OCI-LY3 (cell line): ENCODE measurements around the gene ITGA3.

Source experiments
- EZH2phosphoT487 ChIP-seq: fragments of 200-600 bp; shearing (Covaris generic); IDR thresholded peaks from 2 replicates; pipeline ENCODE4 v1.6.1; 2018; ENCODE audit warnings: antibody characterized with exemption, mixed run types, low read depth
- TF ChIP-seq, protein P1 (sequence below): fragments of 200-600, 300-600 bp; sonication (generic); IDR thresholded peaks from 2 replicates; pipeline ENCODE4 v1.5.1; 2014; ENCODE audit warnings: antibody characterized with exemption, low read length, low read depth

DNA sequence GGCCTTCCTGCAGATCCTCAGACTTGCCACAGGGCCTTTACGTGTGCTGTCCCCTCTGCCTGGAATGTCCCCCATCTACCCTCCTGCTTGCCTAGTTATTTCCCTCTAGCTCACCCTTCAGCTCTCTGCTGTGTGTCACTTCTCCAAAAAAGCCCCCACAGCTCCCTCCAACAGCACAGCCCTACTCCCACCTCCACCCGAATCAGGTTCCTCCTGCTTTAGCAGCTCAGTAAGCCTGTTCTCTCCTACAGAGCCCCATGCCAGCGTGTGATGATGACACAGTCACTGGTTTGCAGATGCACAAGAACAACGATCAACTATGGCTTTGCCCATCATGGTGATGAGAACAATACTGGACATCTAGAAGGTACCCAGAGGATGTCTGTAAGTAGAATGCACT lies 81.1 kb downstream of the ITGA3 start:
- TF ChIP-seq, protein P1, sequence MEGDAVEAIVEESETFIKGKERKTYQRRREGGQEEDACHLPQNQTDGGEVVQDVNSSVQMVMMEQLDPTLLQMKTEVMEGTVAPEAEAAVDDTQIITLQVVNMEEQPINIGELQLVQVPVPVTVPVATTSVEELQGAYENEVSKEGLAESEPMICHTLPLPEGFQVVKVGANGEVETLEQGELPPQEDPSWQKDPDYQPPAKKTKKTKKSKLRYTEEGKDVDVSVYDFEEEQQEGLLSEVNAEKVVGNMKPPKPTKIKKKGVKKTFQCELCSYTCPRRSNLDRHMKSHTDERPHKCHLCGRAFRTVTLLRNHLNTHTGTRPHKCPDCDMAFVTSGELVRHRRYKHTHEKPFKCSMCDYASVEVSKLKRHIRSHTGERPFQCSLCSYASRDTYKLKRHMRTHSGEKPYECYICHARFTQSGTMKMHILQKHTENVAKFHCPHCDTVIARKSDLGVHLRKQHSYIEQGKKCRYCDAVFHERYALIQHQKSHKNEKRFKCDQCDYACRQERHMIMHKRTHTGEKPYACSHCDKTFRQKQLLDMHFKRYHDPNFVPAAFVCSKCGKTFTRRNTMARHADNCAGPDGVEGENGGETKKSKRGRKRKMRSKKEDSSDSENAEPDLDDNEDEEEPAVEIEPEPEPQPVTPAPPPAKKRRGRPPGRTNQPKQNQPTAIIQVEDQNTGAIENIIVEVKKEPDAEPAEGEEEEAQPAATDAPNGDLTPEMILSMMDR = no peak
- no peak for TF ChIP-seq EZH2phosphoT487
